ENCODE data around the gene SASH1. TPM values are rescaled to one million over a fixed set of nuclear protein-coding genes. Genes with fewer than 3 reads are reported as not detected.
"Not testable (repeated sequence)": the region's sequence is repeated elsewhere in the genome, so short reads cannot be mapped to it uniquely, and the experiment has no call there.

The SASH1 gene
- total RNA-seq, 1 donor from 2014 or later: 10.6 TPM

DNA sequence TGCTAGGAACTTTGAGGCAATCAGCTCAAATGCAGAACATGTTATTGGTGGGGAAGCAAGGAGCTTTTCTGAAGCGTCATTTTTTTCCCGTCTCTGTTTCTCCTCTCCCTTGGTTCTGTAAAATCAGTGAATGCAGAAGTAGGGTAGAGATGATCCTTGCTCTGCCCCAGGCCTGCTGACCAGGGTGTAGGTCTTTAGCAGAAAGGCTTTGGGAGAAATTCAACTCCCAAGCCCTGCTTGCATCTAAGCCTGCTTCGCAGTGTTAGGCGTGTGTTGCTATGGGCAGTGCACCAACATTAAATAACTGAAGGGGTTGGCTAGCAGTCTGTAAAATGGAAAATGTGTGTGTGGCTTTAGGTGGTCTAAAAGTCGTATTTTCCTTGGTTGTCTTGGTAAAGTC is 45.9 kb downstream of the SASH1 start:
- DNase-seq (ENCODE audit: low read depth): no peak
- TF ChIP-seq CTCF (conservative IDR thresholded peaks at IDR 0.05; ENCODE audit: low read depth, low read length): no peak
- no peak overlapping the region for H3K4me3 ChIP-seq (ENCODE audit: low read depth, low read length)

- TF ChIP-seq CTCF (conservative IDR thresholded peaks at IDR 0.05; ENCODE audit: low read depth, low read length): no peak
- H3K4me3 ChIP-seq (ENCODE audit: low read depth, low read length): no peak overlapping the region
- peak; percentile 36 for DNase-seq (ENCODE audit: low read depth)
These were observed 46.4 kb downstream of the SASH1 start for GRCh38 chr6:148389086-148389485.

GRCh38 chr6:148389917-148390316 is 47.3 kb downstream of the SASH1 start:
- no peak overlapping the region for H3K4me3 ChIP-seq (ENCODE audit: low read depth, low read length)
- no peak for TF ChIP-seq CTCF (conservative IDR thresholded peaks at IDR 0.05; ENCODE audit: low read depth, low read length)
- no peak for DNase-seq (ENCODE audit: low read depth)

DNA sequence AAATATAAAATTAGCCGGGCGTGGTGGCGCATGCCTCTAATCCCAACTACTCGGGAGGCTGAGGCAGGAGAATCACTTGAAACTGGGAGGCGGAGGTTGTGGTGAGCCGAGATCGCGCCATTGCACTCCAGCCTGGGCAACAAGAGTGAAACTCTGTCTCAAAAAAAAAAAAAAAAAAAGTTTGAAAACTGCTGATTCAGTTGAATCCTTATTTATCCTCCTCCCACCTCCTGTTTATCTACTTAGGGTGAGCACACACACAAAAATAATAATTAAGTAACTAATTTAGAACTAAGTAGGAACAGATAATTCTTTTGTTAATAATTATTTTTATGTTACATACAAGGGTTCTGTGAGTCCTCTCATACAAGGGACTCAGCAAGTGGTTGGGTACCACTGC is 49.5 kb downstream of the SASH1 start:
- DNase-seq (ENCODE audit: low read depth); H3K4me3 ChIP-seq (ENCODE audit: low read depth, low read length): not testable (repeated sequence)

GRCh38 chr6:148392671-148393070 is 50.0 kb downstream of the SASH1 start:
- H3K4me3 ChIP-seq (ENCODE audit: low read depth, low read length): no peak overlapping the region
- DNase-seq (ENCODE audit: low read depth): no peak
- TF ChIP-seq CTCF (conservative IDR thresholded peaks at IDR 0.05; ENCODE audit: low read depth, low read length): no peak

GRCh38 chr6:148395583-148396101 is 53.0 kb downstream of the SASH1 start:
- DNase-seq (ENCODE audit: low read depth): no peak
- TF ChIP-seq CTCF (conservative IDR thresholded peaks at IDR 0.05; ENCODE audit: low read depth, low read length): no peak
- H3K4me3 ChIP-seq (ENCODE audit: low read depth, low read length): no peak overlapping the region

- H3K4me3 ChIP-seq (ENCODE audit: low read depth, low read length): no peak overlapping the region
- no peak for DNase-seq (ENCODE audit: low read depth)
- TF ChIP-seq CTCF (conservative IDR thresholded peaks at IDR 0.05; ENCODE audit: low read depth, low read length): no peak
These were observed 53.8 kb downstream of the SASH1 start for GRCh38 chr6:148396411-148396810.
